ENCODE measurements around the gene SYF2.

The SYF2 gene

GRCh38 chr1:25217598-25218232 lies 14.6 kb downstream of the SYF2 start:
- Histone ChIP-seq H3K27me3 (replicated peaks in 2 of 5; ENCODE audit: control insufficient read depth in 4 of 5, insufficient read depth in 5 of 5, low read length in 4 of 5) (no peaks in the 10 kb centered on the region), H3K36me3 (ENCODE audit: control insufficient read depth in 4 of 4, insufficient read depth in 4 of 4, low read length in 3 of 4) (peaks cover 2 to 23% (median 12%) of the 10 kb centered on the region in 4 experiments), H3K4me3 (ENCODE audit: control insufficient read depth in 1 of 7, extremely low read depth in 1 of 7, insufficient read depth in 4 of 7, low read depth in 2 of 7, low read length in 6 of 7) (no peak overlapping the region), H3K9me3 (ENCODE audit: control extremely low read depth in 1 of 5, control insufficient read depth in 4 of 5, insufficient read depth in 2 of 5, low read depth in 1 of 5, low read length in 4 of 5) (no peaks in the 10 kb centered on the region), H3K4me1 (ENCODE audit: control extremely low read depth in 1 of 4, control insufficient read depth in 4 of 4, insufficient read depth in 4 of 4, low read length in 3 of 4) (peaks cover 0 to 14% (median 12%) of the 10 kb centered on the region in 4 experiments), H3K27ac (ENCODE audit: insufficient read depth in 1 of 2, low read depth in 1 of 2, low read length in 2 of 2, poor library complexity in 1 of 2, severe bottlenecking in 2 of 2) (peak overlapping the region in 1 of 2 experiments; percentile 17)
- POLR2A ChIA-PET = no interaction called here
- no peak for DNase-seq
- 100% methylated on average over 4 of the region's 8 CpGs for WGBS (ENCODE audit: insufficient coverage)
- CTCF ChIA-PET = interaction anchor here (1.3 kb wide), 2 partner anchors 9 to 12 kb away, joined by 3 read pairs; no protein-coding TSS in a partner anchor

- WGBS (ENCODE audit: insufficient coverage) = 70% methylated on average over 3 of the region's 3 CpGs
- Histone ChIP-seq H3K9me3 (ENCODE audit: control extremely low read depth in 1 of 5, control insufficient read depth in 4 of 5, insufficient read depth in 2 of 5, low read depth in 1 of 5, low read length in 4 of 5) (no peaks in the 10 kb centered on the region), H3K36me3 (ENCODE audit: control insufficient read depth in 4 of 4, insufficient read depth in 4 of 4, low read length in 3 of 4) (peaks cover 0 to 17% (median 10%) of the 10 kb centered on the region in 4 experiments), H3K27ac (ENCODE audit: insufficient read depth in 1 of 2, low read depth in 1 of 2, low read length in 2 of 2, poor library complexity in 1 of 2, severe bottlenecking in 2 of 2) (peak overlapping the region in 1 of 2 experiments; percentile 17), H3K4me1 (ENCODE audit: control extremely low read depth in 1 of 4, control insufficient read depth in 4 of 4, insufficient read depth in 4 of 4, low read length in 3 of 4) (peaks cover 0 to 14% (median 12%) of the 10 kb centered on the region in 4 experiments), H3K27me3 (replicated peaks in 2 of 5; ENCODE audit: control insufficient read depth in 4 of 5, insufficient read depth in 5 of 5, low read length in 4 of 5) (no peaks in the 10 kb centered on the region), H3K4me3 (ENCODE audit: control insufficient read depth in 1 of 7, extremely low read depth in 1 of 7, insufficient read depth in 4 of 7, low read depth in 2 of 7, low read length in 6 of 7) (no peak overlapping the region)
- POLR2A ChIA-PET = no interaction called here
- CTCF ChIA-PET = interaction anchor here (1.3 kb wide), 1 partner anchor 10 kb away, joined by 3 read pairs; no protein-coding TSS in a partner anchor
- DNase-seq = peak in 2 of 3 donors; percentile 21 to 35
Measured at GRCh38 chr1:25217015-25217414, 15.3 kb downstream of the SYF2 start.

GRCh38 chr1:25216123-25216522 lies 16.2 kb downstream of the SYF2 start:
- DNase-seq = peak; percentile 19 to 63 (median 44)
- POLR2A ChIA-PET = no interaction called here
- H3K4me1 ChIP-seq (ENCODE audit: control extremely low read depth in 1 of 4, control insufficient read depth in 4 of 4, insufficient read depth in 4 of 4, low read length in 3 of 4) = peaks cover 0 to 14% (median 12%) of the 10 kb centered on the region in 4 experiments
- H3K27ac ChIP-seq (ENCODE audit: insufficient read depth in 1 of 2, low read depth in 1 of 2, low read length in 2 of 2, poor library complexity in 1 of 2, severe bottlenecking in 2 of 2) = no peak overlapping the region
- WGBS (ENCODE audit: insufficient coverage) = 0% methylated on average over 4 of the region's 4 CpGs
- H3K4me3 ChIP-seq (ENCODE audit: control insufficient read depth in 1 of 7, extremely low read depth in 1 of 7, insufficient read depth in 4 of 7, low read depth in 2 of 7, low read length in 6 of 7) = no peak overlapping the region
- H3K36me3 ChIP-seq (ENCODE audit: control insufficient read depth in 4 of 4, insufficient read depth in 4 of 4, low read length in 3 of 4) = peaks cover 0 to 10% (median 4%) of the 10 kb centered on the region in 4 experiments
- H3K9me3 ChIP-seq (ENCODE audit: control extremely low read depth in 1 of 5, control insufficient read depth in 4 of 5, insufficient read depth in 2 of 5, low read depth in 1 of 5, low read length in 4 of 5) = no peaks in the 10 kb centered on the region
- no peaks in the 10 kb centered on the region for H3K27me3 ChIP-seq (replicated peaks in 2 of 5; ENCODE audit: control insufficient read depth in 4 of 5, insufficient read depth in 5 of 5, low read length in 4 of 5)
- CTCF ChIA-PET = interaction anchor here (1.1 to 2.4 kb wide), 2 partner anchors 10 to 11 kb away, joined by 4 to 11 read pairs; no protein-coding TSS in a partner anchor

GRCh38 chr1:25212725-25213124 lies 19.6 kb downstream of the SYF2 start:
- CTCF ChIA-PET = interaction anchor here (0.8 kb wide), 1 partner anchor 9 kb away, joined by 5 read pairs; no protein-coding TSS in a partner anchor
- no peak for DNase-seq
- peaks cover 0 to 14% (median 12%) of the 10 kb centered on the region in 4 experiments for H3K4me1 ChIP-seq (ENCODE audit: control extremely low read depth in 1 of 4, control insufficient read depth in 4 of 4, insufficient read depth in 4 of 4, low read length in 3 of 4)
- POLR2A ChIA-PET = no interaction called here
- no peak overlapping the region for H3K27ac ChIP-seq (ENCODE audit: insufficient read depth in 1 of 2, low read depth in 1 of 2, low read length in 2 of 2, poor library complexity in 1 of 2, severe bottlenecking in 2 of 2)
- no peaks in the 10 kb centered on the region for H3K9me3 ChIP-seq (ENCODE audit: control extremely low read depth in 1 of 5, control insufficient read depth in 4 of 5, insufficient read depth in 2 of 5, low read depth in 1 of 5, low read length in 4 of 5)
- H3K36me3 ChIP-seq (ENCODE audit: control insufficient read depth in 4 of 4, insufficient read depth in 4 of 4, low read length in 3 of 4) = no peaks in the 10 kb centered on the region
- 98% methylated on average over 3 of the region's 5 CpGs for WGBS (ENCODE audit: insufficient coverage)
- H3K27me3 ChIP-seq (replicated peaks in 2 of 5; ENCODE audit: control insufficient read depth in 4 of 5, insufficient read depth in 5 of 5, low read length in 4 of 5) = no peaks in the 10 kb centered on the region
- no peak overlapping the region for H3K4me3 ChIP-seq (ENCODE audit: control insufficient read depth in 1 of 7, extremely low read depth in 1 of 7, insufficient read depth in 4 of 7, low read depth in 2 of 7, low read length in 6 of 7)

- DNase-seq = no peak
- WGBS (ENCODE audit: insufficient coverage) = 100% methylated on average over 1 of the region's 3 CpGs
- Histone ChIP-seq H3K4me3 (ENCODE audit: control insufficient read depth in 1 of 7, extremely low read depth in 1 of 7, insufficient read depth in 4 of 7, low read depth in 2 of 7, low read length in 6 of 7) (no peak overlapping the region), H3K9me3 (ENCODE audit: control extremely low read depth in 1 of 5, control insufficient read depth in 4 of 5, insufficient read depth in 2 of 5, low read depth in 1 of 5, low read length in 4 of 5) (no peaks in the 10 kb centered on the region), H3K27me3 (replicated peaks in 2 of 5; ENCODE audit: control insufficient read depth in 4 of 5, insufficient read depth in 5 of 5, low read length in 4 of 5) (no peaks in the 10 kb centered on the region), H3K27ac (ENCODE audit: insufficient read depth in 1 of 2, low read depth in 1 of 2, low read length in 2 of 2, poor library complexity in 1 of 2, severe bottlenecking in 2 of 2) (no peak overlapping the region), H3K36me3 (ENCODE audit: control insufficient read depth in 4 of 4, insufficient read depth in 4 of 4, low read length in 3 of 4) (no peaks in the 10 kb centered on the region), H3K4me1 (ENCODE audit: control extremely low read depth in 1 of 4, control insufficient read depth in 4 of 4, insufficient read depth in 4 of 4, low read length in 3 of 4) (peaks cover 0 to under 1% (median 0%) of the 10 kb centered on the region in 4 experiments)
- CTCF ChIA-PET = interaction anchor here (0.6 to 1.8 kb wide), 3 partner anchors 9 to 527 kb away, joined by 3 to 4 read pairs (median 3); no protein-coding TSS in a partner anchor
- POLR2A ChIA-PET = no interaction called here
Measured at GRCh38 chr1:25210728-25211127, 21.6 kb downstream of the SYF2 start.

- POLR2A ChIA-PET = no interaction called here
- WGBS (ENCODE audit: insufficient coverage) = no CpG with 5 or more reads among the region's 4 CpGs
- Histone ChIP-seq H3K4me3 (ENCODE audit: control insufficient read depth in 1 of 7, extremely low read depth in 1 of 7, insufficient read depth in 4 of 7, low read depth in 2 of 7, low read length in 6 of 7) (no peak overlapping the region), H3K36me3 (ENCODE audit: control insufficient read depth in 4 of 4, insufficient read depth in 4 of 4, low read length in 3 of 4) (no peaks in the 10 kb centered on the region), H3K9me3 (ENCODE audit: control extremely low read depth in 1 of 5, control insufficient read depth in 4 of 5, insufficient read depth in 2 of 5, low read depth in 1 of 5, low read length in 4 of 5) (no peaks in the 10 kb centered on the region), H3K27me3 (replicated peaks in 2 of 5; ENCODE audit: control insufficient read depth in 4 of 5, insufficient read depth in 5 of 5, low read length in 4 of 5) (no peaks in the 10 kb centered on the region), H3K27ac (ENCODE audit: insufficient read depth in 1 of 2, low read depth in 1 of 2, low read length in 2 of 2, poor library complexity in 1 of 2, severe bottlenecking in 2 of 2) (no peak overlapping the region), H3K4me1 (ENCODE audit: control extremely low read depth in 1 of 4, control insufficient read depth in 4 of 4, insufficient read depth in 4 of 4, low read length in 3 of 4) (no peaks in the 10 kb centered on the region)
- CTCF ChIA-PET = interaction anchor here (1.8 kb wide), 1 partner anchor 282 kb away, joined by 4 read pairs; no protein-coding TSS in a partner anchor
- no peak for DNase-seq
Measured at GRCh38 chr1:25209516-25209915, 22.8 kb downstream of the SYF2 start.

GRCh38 chr1:25208561-25209222 lies 23.6 kb downstream of the SYF2 start:
- Histone ChIP-seq H3K36me3 (ENCODE audit: control insufficient read depth in 4 of 4, insufficient read depth in 4 of 4, low read length in 3 of 4) (no peaks in the 10 kb centered on the region), H3K4me1 (ENCODE audit: control extremely low read depth in 1 of 4, control insufficient read depth in 4 of 4, insufficient read depth in 4 of 4, low read length in 3 of 4) (no peaks in the 10 kb centered on the region), H3K27me3 (replicated peaks in 2 of 5; ENCODE audit: control insufficient read depth in 4 of 5, insufficient read depth in 5 of 5, low read length in 4 of 5) (no peaks in the 10 kb centered on the region), H3K4me3 (ENCODE audit: control insufficient read depth in 1 of 7, extremely low read depth in 1 of 7, insufficient read depth in 4 of 7, low read depth in 2 of 7, low read length in 6 of 7) (no peak overlapping the region), H3K27ac (ENCODE audit: insufficient read depth in 1 of 2, low read depth in 1 of 2, low read length in 2 of 2, poor library complexity in 1 of 2, severe bottlenecking in 2 of 2) (no peak overlapping the region), H3K9me3 (ENCODE audit: control extremely low read depth in 1 of 5, control insufficient read depth in 4 of 5, insufficient read depth in 2 of 5, low read depth in 1 of 5, low read length in 4 of 5) (no peaks in the 10 kb centered on the region)
- POLR2A ChIA-PET = interaction anchor here (0.6 kb wide), 1 partner anchor 20 kb away, joined by 3 read pairs; no protein-coding TSS in a partner anchor
- CTCF ChIA-PET = interaction anchor here (1.1 kb wide), 1 partner anchor 18 kb away, joined by 4 read pairs; no protein-coding TSS in a partner anchor
- DNase-seq = no peak
- 75% methylated on average over 2 of the region's 2 CpGs for WGBS (ENCODE audit: insufficient coverage)
